NCI-H69 (cell line): ENCODE data around the gene DNAH5.
A peak's percentile ranks its signal among the peaks of the same experiment; 100 is the strongest.
"Not testable (repeated sequence)": the region's sequence is repeated elsewhere in the genome, so short reads cannot be mapped to it uniquely, and the experiment has no call there.

ENCODE experiments used
- DNase-seq: peaks from one replicate; lab custom pipeline; 2025; lab: John Stamatoyannopoulos, UW

The DNAH5 gene

DNA sequence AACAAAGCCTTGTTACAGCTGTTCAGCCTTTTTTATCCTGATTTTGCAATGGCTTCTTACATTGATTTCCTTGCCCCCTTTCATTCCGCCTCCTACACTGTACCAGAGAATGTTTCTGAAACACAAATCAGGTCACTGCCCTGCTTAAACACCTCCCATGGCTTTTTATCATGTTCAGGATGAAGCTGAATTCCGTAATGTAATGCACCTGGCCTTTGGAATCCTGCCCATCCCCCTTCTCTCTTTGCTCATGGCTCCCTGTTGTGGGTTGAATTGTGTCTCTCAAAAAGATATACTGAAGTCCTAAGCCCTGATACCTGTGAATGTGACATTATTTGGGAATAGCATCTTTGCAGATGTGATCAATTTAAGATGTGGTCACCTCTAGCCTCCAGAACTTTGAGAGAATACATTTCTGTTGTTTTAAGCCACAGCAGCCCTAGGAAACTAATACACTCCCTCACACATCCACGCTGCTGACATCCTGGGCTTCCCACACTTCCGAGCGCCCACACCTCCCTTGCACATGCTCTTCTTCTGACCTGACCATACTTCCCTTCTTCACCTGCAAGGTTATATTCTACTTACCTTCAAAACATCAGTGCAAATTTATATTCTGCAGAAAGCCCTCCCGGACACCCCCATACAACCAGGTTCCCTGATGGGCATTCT, 101.2 kb downstream of the DNAH5 start:
- no peak for DNase-seq

DNA sequence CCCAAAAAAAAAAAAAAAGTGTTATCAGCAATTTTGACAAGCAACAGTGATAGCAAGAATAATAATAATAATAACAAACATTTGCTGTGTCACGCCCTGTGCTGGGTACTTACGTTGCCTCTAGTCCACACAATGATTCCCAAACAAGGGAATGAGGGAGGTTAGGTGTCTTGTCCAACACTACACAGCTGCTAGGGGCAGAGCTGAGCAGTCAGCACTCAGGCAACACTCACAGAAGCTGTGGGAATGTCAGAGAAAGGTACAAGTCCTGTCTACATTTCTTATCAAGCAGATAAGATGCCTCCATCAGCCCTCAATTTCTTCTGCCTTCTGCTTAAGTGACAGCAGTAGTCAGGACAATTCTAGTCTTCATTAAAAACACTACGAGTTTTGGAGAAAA, 111.0 kb downstream of the DNAH5 start:
- no peak for DNase-seq

DNA sequence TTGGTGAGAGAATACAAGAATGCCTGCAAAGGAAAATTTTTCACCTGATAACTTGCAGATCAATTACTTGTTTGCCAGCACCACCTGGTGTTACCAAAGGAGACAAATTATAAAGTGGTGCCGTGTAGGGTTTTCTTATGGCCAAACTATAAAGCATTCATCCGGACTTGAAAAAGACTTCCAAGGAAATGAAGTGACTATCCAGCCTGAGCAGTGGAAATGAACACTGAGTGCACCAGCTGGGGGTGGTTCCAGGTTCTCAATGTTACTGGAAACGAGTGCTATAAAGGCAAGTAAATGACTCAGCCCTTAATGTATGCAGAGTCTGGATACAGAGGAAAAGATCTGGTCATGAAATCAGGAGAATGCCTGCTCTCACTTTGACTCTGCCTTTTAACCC, 113.1 kb downstream of the DNAH5 start:
- DNase-seq, result peak; percentile 10

DNA sequence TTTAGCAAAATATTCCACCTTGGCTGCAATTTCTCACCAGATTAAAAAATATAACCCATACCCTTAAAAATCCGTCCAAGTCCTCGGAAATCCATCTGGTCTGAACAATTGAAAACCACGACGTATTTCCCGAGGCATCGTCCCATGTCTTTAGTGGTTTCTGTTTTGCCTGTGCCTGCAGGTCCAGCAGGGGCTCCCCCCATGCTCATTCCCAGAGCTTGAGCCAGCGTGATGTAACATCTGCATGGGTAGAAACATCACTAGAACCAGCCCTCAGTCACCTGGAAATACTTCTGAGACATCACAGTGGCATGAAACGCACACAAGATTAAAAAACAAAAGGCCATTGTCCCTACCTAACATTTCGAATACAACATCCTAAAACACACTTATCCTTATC, 114.0 kb downstream of the DNAH5 start:
- no peak for DNase-seq

DNA sequence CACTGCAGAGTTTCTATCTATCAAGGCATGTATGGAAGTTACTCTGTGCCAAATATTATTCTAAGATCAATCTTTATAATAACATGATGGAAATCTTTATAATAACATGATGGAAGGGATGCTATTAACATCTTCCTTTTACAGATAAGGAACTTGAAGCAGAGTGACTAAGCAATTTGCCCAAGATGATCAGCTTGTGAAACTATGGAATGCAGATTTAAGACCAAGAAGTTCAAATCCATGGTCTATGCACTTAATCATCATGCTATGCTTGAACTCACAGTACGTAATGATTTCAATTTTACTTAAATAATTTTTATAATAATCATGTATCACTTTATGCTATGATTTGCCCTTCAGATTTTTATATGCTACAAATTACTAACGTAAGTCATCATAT, 123.1 kb downstream of the DNAH5 start:
- no peak for DNase-seq

DNA sequence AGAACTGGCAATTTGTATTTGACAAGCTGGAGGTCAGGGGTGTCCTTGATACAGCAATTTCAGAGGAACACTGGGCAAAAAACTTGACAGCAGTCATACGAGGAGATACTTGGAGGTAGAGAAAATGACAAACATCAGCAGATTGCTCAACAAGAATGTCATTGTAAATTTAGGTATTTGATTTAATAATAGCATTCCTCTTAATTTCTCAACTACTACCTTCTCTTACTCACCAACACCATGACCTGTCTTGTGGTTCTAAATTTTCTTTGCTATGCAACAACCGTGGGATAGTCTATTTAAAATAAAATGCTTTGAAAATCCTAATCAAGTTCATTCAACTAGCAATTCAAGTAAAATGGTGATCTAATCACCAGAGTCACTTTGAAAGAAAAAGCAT, 128.4 kb downstream of the DNAH5 start:
- DNase-seq, result no peak

DNA sequence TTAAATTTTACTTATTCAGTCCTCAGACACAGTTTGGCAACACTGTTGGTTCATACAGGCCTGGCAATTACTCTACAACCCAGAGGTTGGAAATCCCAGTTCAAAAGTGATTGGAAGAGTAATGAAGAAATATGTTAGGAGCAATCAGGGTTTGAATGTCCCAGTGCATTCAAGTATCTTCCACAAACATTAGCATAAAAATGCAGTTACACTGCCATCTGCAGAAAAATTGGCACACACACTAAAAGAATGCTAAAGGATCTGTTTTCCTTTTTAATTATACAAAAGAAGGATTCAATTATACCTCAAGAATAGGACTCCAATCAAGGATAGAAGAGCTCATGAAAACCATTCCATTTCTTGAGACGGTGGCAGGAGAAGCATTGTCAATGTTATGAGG, 130.2 kb downstream of the DNAH5 start:
- DNase-seq, result no peak

DNA sequence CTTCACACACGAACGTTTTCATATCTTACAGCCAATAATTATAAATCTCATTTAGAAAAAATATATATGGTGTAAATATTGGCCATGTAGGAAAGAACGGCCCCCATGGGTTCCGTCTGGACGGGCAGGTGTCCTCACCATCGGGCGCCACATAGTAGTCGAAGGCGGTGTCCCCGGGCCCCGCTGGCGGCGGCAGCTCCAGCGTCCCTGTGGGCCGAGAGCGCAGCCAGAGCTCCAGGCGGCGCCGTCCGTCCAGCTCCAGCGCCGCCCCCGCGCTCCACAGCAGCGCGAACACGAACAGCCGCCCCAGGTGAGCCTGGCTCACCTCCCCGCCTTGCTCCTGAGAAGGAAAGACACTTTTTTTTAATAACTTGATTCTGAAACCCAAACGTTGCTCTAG, 134.6 kb downstream of the DNAH5 start:
- DNase-seq, result no peak

DNA sequence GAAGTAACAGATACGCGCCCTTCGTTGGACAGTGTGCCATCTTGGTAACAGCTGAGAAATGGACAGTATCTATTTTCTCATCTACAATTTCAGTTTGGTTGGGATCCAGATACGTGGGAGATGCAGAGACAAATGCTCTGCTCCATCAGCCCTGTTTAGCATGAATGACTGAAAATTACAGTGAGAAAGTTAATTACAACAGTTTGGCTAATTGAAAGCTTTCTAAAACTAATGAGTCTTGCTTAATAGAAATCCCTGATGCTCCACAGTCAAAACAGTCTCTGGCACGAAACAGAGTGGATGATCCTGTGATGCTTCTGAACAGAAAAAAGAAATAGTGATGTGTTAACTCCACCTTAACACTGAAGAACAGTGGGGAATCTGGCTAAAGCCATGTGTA, 140.2 kb downstream of the DNAH5 start:
- no peak for DNase-seq

DNA sequence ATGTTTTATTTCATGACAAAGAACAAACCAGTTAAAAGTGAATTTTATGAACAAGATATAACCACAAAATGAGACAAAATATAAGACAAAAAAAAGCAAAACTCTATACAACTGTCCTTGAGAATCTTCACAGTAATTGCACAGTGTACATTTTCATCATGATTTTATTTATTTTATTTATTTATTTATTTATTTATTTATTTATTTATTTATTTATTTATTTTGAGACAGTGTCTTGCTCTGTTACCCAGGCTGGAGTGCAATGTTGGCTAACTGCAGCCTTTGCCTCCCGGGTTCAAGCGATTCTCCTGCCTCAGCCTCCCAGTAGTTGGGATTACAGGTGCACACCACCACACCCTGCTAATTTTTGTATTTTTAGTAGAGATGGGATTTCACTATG, 145.9 kb downstream of the DNAH5 start:
- not testable (repeated sequence) for DNase-seq

DNA sequence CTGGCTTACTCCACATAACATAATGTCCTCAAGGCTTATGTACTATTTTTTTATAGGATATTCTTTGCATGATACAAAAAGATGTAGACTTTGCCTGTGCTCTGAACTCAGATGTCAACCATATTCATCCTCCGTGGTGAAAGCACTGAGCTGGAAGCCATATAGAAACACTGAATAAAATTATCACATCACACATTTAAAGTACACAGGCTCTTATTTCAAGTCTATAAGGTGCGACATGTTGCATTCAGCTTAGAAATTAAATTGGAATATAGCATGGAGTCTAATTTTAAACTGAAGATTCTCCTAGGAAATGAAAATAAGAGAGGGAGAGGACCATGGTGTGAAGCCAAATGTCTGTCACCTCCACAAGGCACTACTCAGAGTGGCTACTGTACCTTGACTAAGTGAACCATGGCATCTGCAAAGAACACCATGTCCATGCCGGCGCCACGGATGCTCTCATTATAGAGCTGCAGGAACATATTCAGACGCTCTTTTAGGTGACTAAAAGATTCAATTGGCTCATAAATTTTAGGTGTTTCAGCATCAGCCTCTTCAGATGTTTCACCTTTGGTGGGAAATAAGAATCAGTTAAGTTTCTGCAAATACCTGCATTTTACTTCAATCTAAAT, 158.6 kb downstream of the DNAH5 start:
- no peak for DNase-seq

DNA sequence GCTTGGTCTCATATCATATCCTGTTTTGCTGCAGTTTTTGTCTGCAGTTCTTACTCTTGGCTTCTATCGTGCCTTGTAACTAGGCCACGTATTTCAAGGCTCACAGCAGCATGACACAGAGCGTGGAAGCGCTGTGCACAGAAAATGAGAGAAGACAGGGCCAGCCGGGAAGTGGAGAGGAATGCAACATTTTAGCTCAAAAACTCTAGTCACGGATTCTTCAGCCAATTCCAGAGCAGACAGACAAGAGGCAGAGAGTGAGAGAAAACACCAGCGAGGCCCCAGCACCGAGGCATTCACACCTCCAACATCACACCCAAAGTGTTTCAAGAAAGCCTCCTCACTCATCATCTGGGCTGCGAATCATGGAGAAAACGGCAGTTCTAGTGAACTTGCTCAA, 160.8 kb downstream of the DNAH5 start:
- no peak for DNase-seq

DNA sequence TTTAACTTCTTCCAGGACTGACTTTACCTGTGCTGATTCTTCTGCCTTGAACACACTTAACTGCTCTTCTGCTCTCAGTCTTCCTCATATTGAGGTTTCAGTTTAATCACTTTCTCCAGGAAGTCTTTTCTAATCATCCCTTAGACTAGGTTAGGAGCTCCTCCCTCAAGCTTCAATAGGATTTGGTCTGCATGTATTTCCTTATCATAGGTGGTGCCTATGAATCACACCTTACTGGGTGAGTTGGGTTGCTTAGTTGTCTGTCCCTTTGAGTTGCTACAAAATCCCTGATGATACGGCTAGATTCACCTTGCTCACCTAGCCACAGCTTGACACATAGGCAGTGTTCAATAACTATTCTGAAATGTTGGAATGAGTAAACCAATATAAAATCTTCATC, 164.4 kb downstream of the DNAH5 start:
- no peak for DNase-seq

DNA sequence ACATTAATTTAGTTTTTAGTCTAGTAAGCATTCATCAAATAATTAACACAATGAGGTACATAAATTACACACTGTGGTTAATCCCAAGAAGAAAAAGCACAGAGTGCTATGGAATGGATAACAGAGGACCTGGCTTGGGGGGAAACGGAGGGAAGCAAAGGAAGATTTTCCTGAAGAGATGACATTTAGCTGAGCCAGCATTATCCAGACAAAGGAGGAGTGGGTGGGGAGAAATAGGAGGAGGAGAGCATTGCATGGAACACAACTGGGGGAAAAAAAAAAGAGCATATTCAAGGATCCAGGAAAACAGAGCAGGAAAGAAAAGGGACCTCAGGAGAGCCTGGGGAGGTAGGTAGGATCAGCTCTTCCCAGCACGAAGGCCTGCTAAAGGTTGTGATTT, 170.8 kb downstream of the DNAH5 start:
- no peak for DNase-seq

DNA sequence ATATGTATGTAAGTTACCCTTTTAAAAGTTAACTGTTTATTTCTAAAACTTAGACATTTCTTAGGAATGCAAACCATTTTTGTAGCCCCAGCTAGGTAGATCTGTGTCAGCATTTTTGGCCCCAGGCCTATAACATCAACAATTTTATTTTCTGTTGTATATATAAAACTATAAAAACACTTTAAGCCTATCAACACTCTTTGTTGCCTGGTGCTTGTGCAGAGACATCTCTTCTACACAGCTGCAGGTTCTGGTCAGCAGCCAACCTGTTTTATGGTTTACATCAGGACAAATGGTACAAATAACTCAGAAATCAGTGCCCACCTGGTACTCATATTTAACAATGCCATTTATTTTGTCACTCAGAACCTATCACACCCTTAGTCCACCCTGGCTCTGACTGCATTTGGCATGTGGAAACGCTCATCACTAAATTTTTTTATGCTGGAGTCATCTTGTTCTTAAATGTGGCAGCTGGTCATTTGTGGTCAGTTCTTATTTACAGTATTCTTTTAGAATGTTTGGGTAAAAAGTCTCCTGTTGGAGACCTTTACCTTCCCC, 173.4 kb downstream of the DNAH5 start:
- no peak for DNase-seq

DNA sequence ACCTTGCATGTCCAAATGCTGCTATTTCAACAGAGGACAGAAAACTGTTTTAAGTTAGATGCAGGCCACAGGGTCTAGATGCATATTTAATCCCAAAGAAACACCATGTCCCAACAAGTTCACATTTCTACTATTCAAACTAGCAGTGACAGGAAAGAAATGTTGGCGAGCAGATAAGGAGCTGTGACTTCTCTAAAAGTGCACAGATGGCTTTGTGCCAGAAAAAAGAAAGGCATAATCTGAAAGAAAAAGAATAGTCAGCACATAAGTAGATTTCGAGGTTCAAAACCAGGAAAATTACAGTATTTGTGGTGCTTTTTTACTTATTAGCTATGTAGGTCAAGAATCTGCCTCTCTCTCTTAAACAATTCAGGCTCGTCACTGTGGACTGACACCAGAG, 178.3 kb downstream of the DNAH5 start:
- DNase-seq, result no peak

DNA sequence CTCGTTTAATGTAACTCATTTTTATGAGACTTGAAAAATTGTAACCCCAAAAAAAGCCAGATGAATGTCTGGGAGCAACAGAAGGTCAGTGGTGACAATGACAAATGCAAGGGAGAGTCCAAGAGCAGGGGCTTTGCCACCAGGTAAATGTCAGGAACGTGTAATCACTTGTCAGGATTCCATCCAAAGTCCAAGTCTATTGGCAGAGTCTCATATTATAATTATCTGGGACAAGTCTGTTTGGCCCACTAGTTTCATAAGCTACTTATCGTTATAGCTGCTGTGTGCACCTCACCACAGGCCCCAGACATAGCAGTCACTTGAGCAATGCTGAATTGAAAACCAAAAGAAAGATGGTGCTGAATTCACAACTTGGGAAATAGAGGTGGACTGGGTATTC, 180.8 kb downstream of the DNAH5 start:
- no peak for DNase-seq

DNA sequence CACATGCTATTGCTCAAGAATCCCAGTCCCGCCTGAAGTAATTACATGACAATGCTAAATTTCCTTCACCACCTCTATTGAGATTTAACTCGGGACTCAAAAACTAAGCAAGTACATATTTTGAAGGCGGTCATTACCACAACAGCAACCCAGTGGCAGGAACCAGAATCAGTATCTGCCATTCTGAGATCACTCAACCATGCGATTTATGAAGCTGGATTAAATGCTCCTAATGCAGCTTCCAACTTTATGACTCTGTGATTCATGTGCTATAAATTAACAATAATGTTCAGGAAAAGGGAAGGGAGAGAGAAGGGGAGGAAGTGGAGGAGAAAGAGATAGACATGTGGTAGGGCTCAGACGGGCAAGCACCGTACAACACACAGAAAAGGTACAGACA, 194.7 kb downstream of the DNAH5 start:
- DNase-seq, result no peak

DNA sequence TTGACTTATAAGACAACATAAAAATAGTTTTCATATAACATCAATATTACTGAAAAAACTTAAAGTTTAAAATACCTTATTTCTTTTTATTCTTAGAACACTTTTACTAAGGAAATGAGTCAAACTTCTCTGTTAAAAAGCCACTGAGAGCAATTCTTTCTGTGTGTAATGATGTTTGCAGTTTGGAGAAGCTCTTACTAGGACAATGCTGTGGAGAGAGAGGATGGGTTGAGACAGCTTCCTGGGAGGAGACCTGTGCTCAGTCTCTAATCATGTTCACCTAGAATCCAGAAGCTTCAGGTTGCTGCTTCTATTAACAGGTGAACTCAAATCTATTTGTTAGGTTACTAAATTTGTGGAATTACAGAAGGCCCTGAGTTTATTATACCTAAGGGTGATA, 198.5 kb downstream of the DNAH5 start:
- DNase-seq, result no peak

DNA sequence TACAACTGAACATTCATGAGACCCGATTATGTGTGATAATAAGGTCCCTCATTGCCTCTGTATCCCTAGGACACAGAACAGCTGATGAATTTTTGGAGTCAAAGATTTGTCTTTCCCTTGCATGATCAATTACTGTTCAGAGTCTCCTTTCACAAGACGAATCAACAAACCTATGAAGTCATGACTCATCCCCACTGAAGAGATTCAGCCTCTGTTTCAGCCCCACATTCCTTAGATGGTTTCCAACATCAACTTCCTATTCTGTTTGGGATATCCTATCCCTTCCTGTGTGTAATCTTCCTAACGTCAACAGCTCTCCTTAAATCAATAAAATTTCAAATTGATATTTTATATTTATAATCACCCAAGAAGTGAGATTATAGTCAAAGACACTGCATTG, 199.0 kb downstream of the DNAH5 start:
- no peak for DNase-seq

DNA sequence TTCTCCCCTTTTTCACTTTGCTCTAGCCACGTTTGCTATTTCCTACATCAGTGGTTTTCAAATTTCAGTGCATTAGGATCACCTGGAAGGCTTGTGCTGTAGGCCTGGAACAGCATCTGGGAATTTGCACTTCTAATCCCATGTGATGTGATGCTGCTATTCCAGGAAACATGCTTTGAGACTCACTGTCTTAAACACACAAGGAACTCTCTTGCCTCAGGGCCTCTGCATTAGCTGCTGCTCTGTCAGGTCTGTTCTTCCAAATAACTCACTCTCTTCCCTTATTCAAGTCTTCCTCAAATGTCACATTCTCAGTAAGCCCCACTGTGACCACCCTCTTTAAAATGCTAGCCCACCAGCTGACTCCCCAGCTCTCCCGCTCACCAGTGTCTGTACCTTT, 204.0 kb downstream of the DNAH5 start:
- DNase-seq, result no peak

DNA sequence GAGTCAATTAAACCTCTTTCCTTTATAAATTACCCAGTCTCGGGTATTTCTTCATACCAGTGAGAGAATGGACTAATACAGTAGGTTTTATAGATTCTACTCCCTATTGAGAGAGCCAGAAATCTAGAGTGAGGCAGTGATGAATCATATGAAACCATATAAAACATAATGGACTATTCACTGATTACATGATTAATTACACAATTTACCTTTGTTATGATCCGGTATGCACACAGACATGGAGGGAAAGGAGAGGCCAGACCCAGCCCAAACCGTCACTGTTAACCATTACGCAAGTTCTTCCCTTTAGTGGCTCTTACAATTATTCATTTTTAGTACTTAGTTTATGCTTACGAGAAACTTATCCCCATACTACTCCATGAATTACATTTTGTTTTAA, 205.0 kb downstream of the DNAH5 start:
- no peak for DNase-seq

DNA sequence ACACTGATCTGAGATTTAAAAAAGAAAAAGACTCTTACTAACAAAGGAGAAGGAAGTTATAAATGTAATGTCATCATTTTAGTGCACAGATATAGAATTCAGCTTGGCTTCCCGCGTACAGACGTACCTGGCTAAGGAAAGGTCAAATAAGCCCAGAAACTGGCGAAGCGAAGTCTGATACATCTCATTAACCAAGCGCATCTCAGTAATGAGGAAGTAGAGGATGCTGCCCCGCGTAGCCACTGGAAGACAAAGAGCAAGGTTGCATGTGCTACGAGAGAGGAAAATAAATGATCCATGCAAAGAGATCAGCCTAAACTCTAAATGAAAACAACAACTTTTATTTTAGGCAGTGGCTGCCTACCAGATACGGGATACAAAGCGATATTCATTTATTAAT, 208.8 kb downstream of the DNAH5 start:
- DNase-seq, result no peak

DNA sequence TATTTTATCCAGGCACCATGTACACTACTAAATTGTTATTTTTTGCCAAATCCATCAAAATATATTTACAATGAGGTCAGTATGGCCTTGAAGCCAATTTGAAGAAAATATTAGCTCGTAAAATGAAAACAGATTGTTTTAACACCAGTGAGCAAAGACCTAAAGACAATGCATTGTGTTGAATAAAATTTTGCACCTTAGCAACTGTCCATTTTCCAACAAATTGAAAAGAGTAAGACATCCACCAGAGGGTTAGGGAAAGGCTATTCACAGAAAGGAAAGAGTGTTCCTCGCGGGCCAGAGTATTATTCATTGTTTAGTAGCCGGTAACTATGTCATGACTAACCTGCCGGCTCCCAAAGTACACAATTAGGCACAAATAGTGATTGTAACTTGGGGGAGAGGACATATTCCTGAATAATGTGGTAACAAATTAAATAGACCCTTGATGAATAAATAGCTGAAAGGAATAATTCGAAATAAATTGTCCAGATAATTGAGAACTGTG, 213.3 kb downstream of the DNAH5 start:
- DNase-seq, result no peak
